ENCODE data around the gene COL5A2.

COL5A2 gene

GRCh38 chr2:189179570-189179950, at the start of gene COL5A2:
Gene COL5A2 (minus strand): TSS chr2:189179761. CDS start chr2:189179604, 157 bp downstream.
- DNase-seq = peak; percentile 93

GRCh38 chr2:189226017-189226416, 46.5 kb upstream of the COL5A2 start:
- DNase-seq = no peak

- DNase-seq = no peak
Observed at GRCh38 chr2:189225032-189225431, 45.5 kb upstream of the COL5A2 start.

- no peak for DNase-seq
Observed at GRCh38 chr2:189222468-189223105, 43.0 kb upstream of the COL5A2 start.

GRCh38 chr2:189221811-189222467, 42.4 kb upstream of the COL5A2 start:
- no peak for DNase-seq

- no peak for DNase-seq
Observed at GRCh38 chr2:189218236-189218635, 38.7 kb upstream of the COL5A2 start.

- DNase-seq = peak; percentile 91
Observed at GRCh38 chr2:189217541-189217940, 38.0 kb upstream of the COL5A2 start.

GRCh38 chr2:189217051-189217450, 37.5 kb upstream of the COL5A2 start:
- DNase-seq = no peak

- DNase-seq = no peak
Observed at GRCh38 chr2:189214484-189214883, 34.9 kb upstream of the COL5A2 start.

GRCh38 chr2:189213250-189213649, 33.7 kb upstream of the COL5A2 start:
- peak; percentile 32 for DNase-seq

GRCh38 chr2:189210250-189211087, 30.9 kb upstream of the COL5A2 start:
- DNase-seq = peak; percentile 98

- no peak for DNase-seq
Observed at GRCh38 chr2:189208254-189208653, 28.7 kb upstream of the COL5A2 start.

- peak; percentile 75 for DNase-seq
Observed at GRCh38 chr2:189204322-189204941, 24.9 kb upstream of the COL5A2 start.

- no peak for DNase-seq
Observed at GRCh38 chr2:189203177-189203799, 23.7 kb upstream of the COL5A2 start.

GRCh38 chr2:189199797-189200196, 20.2 kb upstream of the COL5A2 start:
- DNase-seq = no peak

- no peak for DNase-seq
Observed at GRCh38 chr2:189192766-189193165, 13.2 kb upstream of the COL5A2 start.

- peak; percentile 35 for DNase-seq
Observed at GRCh38 chr2:189191766-189192165, 12.2 kb upstream of the COL5A2 start.

- DNase-seq = no peak
Observed at GRCh38 chr2:189190685-189191084, 11.1 kb upstream of the COL5A2 start.

- DNase-seq = no peak
Observed at GRCh38 chr2:189188115-189188805, 8.7 kb upstream of the COL5A2 start.

- DNase-seq = no peak
Observed at GRCh38 chr2:189183170-189183569, 3.6 kb upstream of the COL5A2 start.

- no peak for DNase-seq
Observed at GRCh38 chr2:189181706-189182105, 2.1 kb upstream of the COL5A2 start.

Data from fibroblast of skin of right quadriceps (primary cell).